Activated T-helper 17 cell treated with anti-CD3 and anti-CD28 coated beads, Interleukin-2, amount 50 U/mL, for 72 hours (primary cell): ENCODE data around the gene ERFE. TPM values are rescaled to one million over a fixed set of nuclear protein-coding genes. Genes with fewer than 3 reads are reported as not detected.

Experiments
- total RNA-seq, 2 donors: library from RNA; stranded (reverse); gene quantifications; one replicate each; pipeline ENCODE4 v1.2.3, GENCODE V29; 2022

Gene ERFE
- total RNA-seq, 2 donors from 2014 or later = not detected

Other genes with a start within 250 kb of the ERFE start
- 10 to 100 TPM; 38.9 to 44.7 TPM for gene UBE2F, start 192.0 kb upstream of the ERFE start, total RNA-seq
- 10 to 100 TPM; 56.2 to 57.1 TPM for gene SCLY, start 98.0 kb upstream of the ERFE start, total RNA-seq
- 1 to 10 TPM in 1 of 2 donors, under 1 TPM in 1; 0.39 to 1.0 TPM for gene ESPNL, start 58.6 kb upstream of the ERFE start, total RNA-seq
- not detected for gene KLHL30, start 20.3 kb upstream of the ERFE start, total RNA-seq
- gene ILKAP, start 44.7 kb downstream of the ERFE start, total RNA-seq = 10 to 100 TPM; 33.6 to 53.6 TPM
- gene HES6, start 81.1 kb downstream of the ERFE start, total RNA-seq = 1 to 10 TPM; 1.3 to 4.8 TPM
- 10 to 100 TPM in 1 of 2 donors, 1 to 10 TPM in 1; 6.2 to 23.7 TPM for gene PER2, start 129.6 kb downstream of the ERFE start, total RNA-seq
- gene TRAF3IP1, start 161.5 kb downstream of the ERFE start, total RNA-seq = 1 to 10 TPM; 3.4 to 7.2 TPM